GM06990 (cell line): Measurements from ENCODE around the gene PTPRN2.

ENCODE experiments used
- DNase-seq: peaks from one replicate; pipeline ENCODE4 v3.0.0-alpha.2; 2011; ENCODE audit not compliant: insufficient read length; ENCODE audit errors: extremely low read depth
- H3K27me3 ChIP-seq: replicated peaks from 2 replicates; pipeline ENCODE4 v1.6.0; 2011; ENCODE audit warnings: low read length; ENCODE audit not compliant: control insufficient read depth, insufficient read depth
- H3K36me3 ChIP-seq: 2 replicates; pipeline ENCODE4 v1.5.1; 2011; ENCODE audit warnings: low read length; ENCODE audit not compliant: control insufficient read depth, insufficient read depth
- H3K4me3 ChIP-seq: replicated peaks from 2 replicates; pipeline ENCODE4 v1.5.1; 2011; ENCODE audit warnings: low read depth, mild to moderate bottlenecking, control low read depth, low read length
- CTCF ChIP-seq: IDR thresholded peaks from 2 replicates; pipeline ENCODE4 v1.5.1; 2011; ENCODE audit warnings: low read length, control low read depth, mild to moderate bottlenecking, inconsistent platforms; ENCODE audit not compliant: insufficient read depth, poor library complexity, severe bottlenecking

PTPRN2 gene

GRCh38 chr7:157825325-157825724, 762.3 kb downstream of the PTPRN2 start:
- Histone ChIP-seq H3K4me3 (no peak overlapping the region), H3K36me3 (no peaks in the 10 kb centered on the region), H3K27me3 (no peaks in the 10 kb centered on the region)
- no peak for TF ChIP-seq CTCF
- DNase-seq = no peak

GRCh38 chr7:157824819-157825121, 762.9 kb downstream of the PTPRN2 start:
- no peak for DNase-seq
- Histone ChIP-seq H3K36me3 (no peaks in the 10 kb centered on the region), H3K27me3 (no peaks in the 10 kb centered on the region), H3K4me3 (no peak overlapping the region)
- no peak for TF ChIP-seq CTCF

GRCh38 chr7:157824011-157824818, 763.4 kb downstream of the PTPRN2 start:
- Histone ChIP-seq H3K4me3 (no peak overlapping the region), H3K27me3 (no peaks in the 10 kb centered on the region), H3K36me3 (no peaks in the 10 kb centered on the region)
- no peak for TF ChIP-seq CTCF
- DNase-seq = no peak

- no peaks in the 10 kb centered on the region for H3K36me3 ChIP-seq
- DNase-seq = no peak
- H3K4me3 ChIP-seq = no peak overlapping the region
- TF ChIP-seq CTCF = no peak
- no peaks in the 10 kb centered on the region for H3K27me3 ChIP-seq
Measured at GRCh38 chr7:157822688-157823031, 765.0 kb downstream of the PTPRN2 start.

DNA sequence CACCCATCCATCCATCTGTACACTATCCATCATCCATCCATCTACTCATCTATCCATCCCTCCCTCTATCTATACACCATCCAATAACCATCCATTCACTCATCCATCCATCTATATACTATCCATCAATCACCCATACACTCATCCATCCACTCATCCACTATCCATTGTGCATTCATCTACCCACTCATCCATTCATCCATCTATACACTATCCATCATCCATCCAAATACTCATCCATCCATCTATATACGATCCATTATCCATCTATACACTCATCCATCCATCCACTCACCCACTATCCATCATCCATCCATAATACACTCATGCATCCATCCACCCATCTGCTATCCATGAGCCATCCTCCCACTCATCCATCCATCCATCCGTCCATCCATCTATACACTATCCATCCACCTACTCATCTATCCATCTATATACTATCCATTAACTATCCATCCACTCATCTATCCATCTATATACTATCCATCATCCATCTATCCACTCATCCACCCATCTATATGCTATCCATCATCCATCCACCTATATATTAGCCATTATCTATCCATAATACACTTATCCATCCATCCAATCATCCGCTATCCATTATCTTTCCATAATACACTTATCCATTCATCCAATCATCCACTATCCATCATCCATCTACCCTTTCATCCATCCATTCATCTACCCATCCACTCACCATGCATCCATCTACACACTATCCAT, 765.5 kb downstream of the PTPRN2 start:
- no peak for TF ChIP-seq CTCF
- no peak for DNase-seq
- Histone ChIP-seq H3K27me3 (no peaks in the 10 kb centered on the region), H3K36me3 (no peaks in the 10 kb centered on the region), H3K4me3 (no peak overlapping the region)
